DND-41 (cell line): Measurements from ENCODE around the gene CALY.

Source experiments
- ATAC-seq: fragments of 200-7000 bp; cut with Tn5 transposase; 3 replicates; pipeline ENCODE4 v1.9.1; 2021; ENCODE audit warnings: low read depth; ENCODE audit not compliant: insufficient read depth
- DNase-seq: peaks from one replicate; pipeline ENCODE4 v3.0.0-alpha.2; 2020
- H2AFZ ChIP-seq: 2 replicates; pipeline ENCODE4 v1.6.0; 2012; ENCODE audit warnings: low read depth, low read length
- H3K27ac ChIP-seq: 2 replicates; pipeline ENCODE4 v1.5.1; 2012; ENCODE audit warnings: low read length, inconsistent platforms
- H3K27me3 ChIP-seq: fragments of 200-600 bp; sonication (generic); 2 replicates; pipeline ENCODE4 v1.6.0; 2012; ENCODE audit warnings: low read length, mild to moderate bottlenecking, inconsistent platforms; ENCODE audit not compliant: insufficient read depth, poor library complexity
- H3K36me3 ChIP-seq: 2 replicates; pipeline ENCODE4 v1.5.1; 2012; ENCODE audit warnings: low read length, inconsistent platforms; ENCODE audit not compliant: insufficient read depth
- H3K4me1 ChIP-seq: 2 replicates; pipeline ENCODE4 v1.5.1; 2012; ENCODE audit warnings: mild to moderate bottlenecking, low read length; ENCODE audit not compliant: insufficient read depth
- H3K4me2 ChIP-seq: 2 replicates; pipeline ENCODE4 v1.6.0; 2012; ENCODE audit warnings: mild to moderate bottlenecking, moderate library complexity, low read length, inconsistent platforms; ENCODE audit not compliant: insufficient read depth
- H3K4me3 ChIP-seq, 2 experiments: fragments of 200-600 bp in 1 of 2; shearing (Covaris generic) in 1 of 2; 2 replicates each; pipeline ENCODE4 v1.5.1; 2012 to 2016; ENCODE audit warnings: inconsistent platforms in 2 of 2, low read length in 2 of 2, mild to moderate bottlenecking in 2 of 2, low read depth in 1 of 2, moderate library complexity in 1 of 2
- H3K79me2 ChIP-seq: 2 replicates; pipeline ENCODE4 v1.6.0; 2012; ENCODE audit warnings: low read length, inconsistent platforms; ENCODE audit not compliant: insufficient read depth
- H3K9ac ChIP-seq: 2 replicates; pipeline ENCODE4 v1.6.0; 2012; ENCODE audit warnings: low read depth, mild to moderate bottlenecking, inconsistent platforms, low read length, moderate library complexity
- H3K9me3 ChIP-seq: 2 replicates; pipeline ENCODE4 v1.5.1; 2012; ENCODE audit warnings: low read length, moderate library complexity, mild to moderate bottlenecking, inconsistent platforms; ENCODE audit not compliant: insufficient read depth, severe bottlenecking
- H4K20me1 ChIP-seq: 2 replicates; pipeline ENCODE4 v1.6.0; 2012; ENCODE audit warnings: low read length; ENCODE audit not compliant: insufficient read depth
- EZH2 ChIP-seq: IDR thresholded peaks from 3 replicates; pipeline ENCODE4 v1.6.1; 2012; ENCODE audit warnings: borderline replicate concordance, low read depth, mild to moderate bottlenecking, moderate library complexity, low read length, inconsistent platforms; ENCODE audit not compliant: severe bottlenecking
- TF ChIP-seq, protein P1 (sequence below): IDR thresholded peaks from 2 replicates; pipeline ENCODE4 v1.5.1; 2012; ENCODE audit warnings: borderline replicate concordance, low read length, moderate library complexity, mild to moderate bottlenecking; ENCODE audit not compliant: poor library complexity, severe bottlenecking; ENCODE audit errors: extremely low read depth

The CALY gene

GRCh38 chr10:133277993-133278576 lies 58.6 kb downstream of the CALY start:
- Histone ChIP-seq H3K4me1 (no peaks in the 10 kb centered on the region), H3K4me2 (no peak overlapping the region), H3K36me3 (peaks cover 43% of the 10 kb centered on the region), H3K4me3 (no peak overlapping the region), H3K9ac (no peak overlapping the region), H3K9me3 (no peaks in the 10 kb centered on the region), H3K79me2 (no peaks in the 10 kb centered on the region), H3K27ac (no peak overlapping the region), H4K20me1 (peaks cover 11% of the 10 kb centered on the region), H2AFZ (no peak overlapping the region), H3K27me3 (no peaks in the 10 kb centered on the region)
- DNase-seq (no peak), ATAC-seq (no peak)
- no peak for TF ChIP-seq EZH2
- TF ChIP-seq, protein P1, sequence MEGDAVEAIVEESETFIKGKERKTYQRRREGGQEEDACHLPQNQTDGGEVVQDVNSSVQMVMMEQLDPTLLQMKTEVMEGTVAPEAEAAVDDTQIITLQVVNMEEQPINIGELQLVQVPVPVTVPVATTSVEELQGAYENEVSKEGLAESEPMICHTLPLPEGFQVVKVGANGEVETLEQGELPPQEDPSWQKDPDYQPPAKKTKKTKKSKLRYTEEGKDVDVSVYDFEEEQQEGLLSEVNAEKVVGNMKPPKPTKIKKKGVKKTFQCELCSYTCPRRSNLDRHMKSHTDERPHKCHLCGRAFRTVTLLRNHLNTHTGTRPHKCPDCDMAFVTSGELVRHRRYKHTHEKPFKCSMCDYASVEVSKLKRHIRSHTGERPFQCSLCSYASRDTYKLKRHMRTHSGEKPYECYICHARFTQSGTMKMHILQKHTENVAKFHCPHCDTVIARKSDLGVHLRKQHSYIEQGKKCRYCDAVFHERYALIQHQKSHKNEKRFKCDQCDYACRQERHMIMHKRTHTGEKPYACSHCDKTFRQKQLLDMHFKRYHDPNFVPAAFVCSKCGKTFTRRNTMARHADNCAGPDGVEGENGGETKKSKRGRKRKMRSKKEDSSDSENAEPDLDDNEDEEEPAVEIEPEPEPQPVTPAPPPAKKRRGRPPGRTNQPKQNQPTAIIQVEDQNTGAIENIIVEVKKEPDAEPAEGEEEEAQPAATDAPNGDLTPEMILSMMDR: no peak

DNA sequence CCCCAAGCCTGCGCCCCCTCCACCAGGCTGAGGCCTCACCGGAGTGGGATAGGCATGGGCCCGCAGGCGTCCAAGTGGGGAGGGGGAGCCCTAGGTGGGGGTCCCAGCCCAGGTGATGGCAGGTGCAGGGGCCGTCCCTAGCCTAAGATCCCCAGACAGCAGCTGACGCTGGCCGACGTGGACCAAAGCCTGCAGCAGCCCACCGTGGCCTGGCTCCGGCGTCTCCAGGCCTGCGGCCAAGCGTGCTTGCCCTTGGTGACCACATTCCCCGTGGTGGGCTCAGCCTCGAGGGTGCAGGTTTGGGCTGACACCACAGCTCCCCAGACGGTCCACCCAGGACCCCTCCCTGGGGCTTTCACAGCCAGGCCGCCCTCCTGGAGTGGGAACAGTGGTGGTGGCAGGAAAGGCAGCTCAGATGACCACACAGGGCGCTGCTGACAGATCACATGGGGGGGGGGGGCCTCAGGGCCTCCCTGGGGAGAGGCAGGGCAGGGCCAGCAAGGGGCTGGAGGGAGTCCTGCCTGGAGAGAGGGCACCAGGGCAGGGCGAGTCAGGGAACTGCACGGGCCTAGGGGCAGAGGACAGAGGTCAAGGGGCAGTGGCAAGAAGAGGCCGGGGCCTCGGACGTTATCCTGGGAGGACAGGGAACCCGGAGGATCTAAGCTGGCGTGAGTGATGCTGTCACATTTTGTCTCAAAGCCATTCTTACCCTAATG lies 59.3 kb downstream of the CALY start:
- no peak overlapping the region for H3K4me2 ChIP-seq
- H3K4me1 ChIP-seq: no peaks in the 10 kb centered on the region
- no peak overlapping the region for H2AFZ ChIP-seq
- TF ChIP-seq, protein P1: no peak
- TF ChIP-seq EZH2: no peak
- H3K36me3 ChIP-seq: peaks cover 36% of the 10 kb centered on the region
- H3K4me3 ChIP-seq: no peak overlapping the region
- no peaks in the 10 kb centered on the region for H3K9me3 ChIP-seq
- H4K20me1 ChIP-seq: peaks cover 8% of the 10 kb centered on the region
- H3K27me3 ChIP-seq: no peaks in the 10 kb centered on the region
- no peak overlapping the region for H3K9ac ChIP-seq
- no peak overlapping the region for H3K27ac ChIP-seq
- DNase-seq (no peak), ATAC-seq (no peak)
- H3K79me2 ChIP-seq: no peaks in the 10 kb centered on the region

DNA sequence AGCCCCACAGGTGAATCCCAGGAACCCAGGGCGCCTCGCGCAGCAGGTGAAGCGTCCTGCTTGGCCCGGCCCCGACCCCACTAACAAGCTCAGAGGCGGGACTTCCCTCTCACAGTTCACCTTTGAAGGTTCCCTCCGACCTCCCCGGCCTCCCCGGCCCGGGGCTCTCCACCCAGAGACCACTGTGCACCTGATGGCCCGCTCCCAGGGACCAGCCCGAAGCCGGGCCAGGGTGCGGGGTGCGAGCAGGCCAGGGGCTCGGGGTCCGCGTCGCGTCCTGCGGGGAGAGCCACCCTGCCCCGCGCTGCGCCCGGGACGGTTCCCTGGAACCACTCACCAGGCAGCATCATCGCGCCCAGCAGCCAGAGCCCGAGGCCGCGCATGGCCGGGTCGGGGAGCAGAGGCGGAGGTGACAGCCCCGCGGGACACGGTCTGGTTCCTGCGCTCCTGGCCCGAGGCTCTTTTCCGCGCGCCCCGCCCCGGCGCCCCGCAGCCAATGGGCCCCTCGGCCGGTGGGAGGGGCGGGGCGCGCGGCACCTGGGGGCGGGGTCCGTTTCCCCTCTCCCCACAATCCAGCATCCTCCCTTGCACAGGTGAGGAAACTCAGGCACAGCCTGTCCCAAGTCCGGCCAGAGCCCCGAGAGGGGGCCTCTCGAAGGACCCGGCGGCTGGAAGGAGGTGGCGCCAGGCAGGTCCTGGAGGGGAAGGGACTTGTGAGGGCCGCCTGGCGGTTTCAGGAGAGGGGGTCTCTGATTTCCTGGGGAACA lies 60.1 kb downstream of the CALY start, which contains the start of gene ADAM8:
Gene ADAM8 (minus strand): TSS at position 434 of the 767 bp plus-strand sequence. CDS start 51 bp downstream, at position 383.
- TF ChIP-seq, protein P1: no peak
- TF ChIP-seq EZH2: no peak
- no peak within 1 kb of the TSS for H3K27ac ChIP-seq
- H4K20me1 ChIP-seq: peaks cover 8% of the 10 kb centered on the region
- H3K36me3 ChIP-seq: peaks cover 28% of the 10 kb centered on the region
- no peaks in the 10 kb centered on the region for H3K27me3 ChIP-seq
- no peak within 1 kb of the TSS for H3K9ac ChIP-seq
- no peaks in the 10 kb centered on the region for H3K9me3 ChIP-seq
- H3K4me2 ChIP-seq: no peak within 1 kb of the TSS
- ATAC-seq (no peak), DNase-seq (no peak)
- no peak within 1 kb of the TSS for H2AFZ ChIP-seq
- no peaks in the 10 kb centered on the region for H3K4me1 ChIP-seq
- H3K4me3 ChIP-seq: no peak within 1 kb of the TSS
- no peaks in the 10 kb centered on the region for H3K79me2 ChIP-seq
